ENCODE results near the gene PCSK5.

PCSK5 gene

GRCh38 chr9:76026796-76027195 lies 136.3 kb downstream of the PCSK5 start:
- no peak for TF ChIP-seq CTCF (IDR thresholded peaks at IDR 0.05; ENCODE audit: borderline replicate concordance, control extremely low read depth, extremely low read depth, insufficient read depth, missing control alignments)
- in situ Hi-C loops (cut with MboI; ENCODE audit: low sequenced_read_pairs, unreplicated experiment), result no loop called here
- DNase-seq (ENCODE audit: low spot score), result no peak

DNA sequence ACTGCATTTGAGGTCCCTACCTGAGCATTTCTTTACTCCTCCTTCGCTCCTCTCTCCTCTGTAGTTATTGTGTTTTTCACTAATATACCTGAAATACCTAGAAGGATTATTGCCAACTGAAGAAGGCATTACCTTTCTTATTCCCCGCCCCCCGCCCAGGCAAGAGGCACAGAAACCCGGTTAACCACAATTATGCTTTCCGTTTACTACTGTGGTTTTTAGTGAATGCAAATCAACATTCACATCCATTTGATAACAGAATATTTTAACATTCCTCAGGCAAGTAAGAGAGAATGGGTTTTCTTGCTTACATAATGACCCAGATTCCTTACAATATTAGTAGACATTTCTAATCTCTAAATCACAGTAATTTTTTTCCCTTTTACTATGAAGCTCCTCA lies 136.9 kb downstream of the PCSK5 start:
- DNase-seq (ENCODE audit: low spot score), result no peak
- in situ Hi-C loops (cut with MboI; ENCODE audit: low sequenced_read_pairs, unreplicated experiment), result no loop called here
- no peak for TF ChIP-seq CTCF (IDR thresholded peaks at IDR 0.05; ENCODE audit: borderline replicate concordance, control extremely low read depth, extremely low read depth, insufficient read depth, missing control alignments)

GRCh38 chr9:76027861-76028260 lies 137.4 kb downstream of the PCSK5 start:
- in situ Hi-C loops (cut with MboI; ENCODE audit: low sequenced_read_pairs, unreplicated experiment), result no loop called here
- TF ChIP-seq CTCF (IDR thresholded peaks at IDR 0.05; ENCODE audit: borderline replicate concordance, control extremely low read depth, extremely low read depth, insufficient read depth, missing control alignments), result no peak

DNA sequence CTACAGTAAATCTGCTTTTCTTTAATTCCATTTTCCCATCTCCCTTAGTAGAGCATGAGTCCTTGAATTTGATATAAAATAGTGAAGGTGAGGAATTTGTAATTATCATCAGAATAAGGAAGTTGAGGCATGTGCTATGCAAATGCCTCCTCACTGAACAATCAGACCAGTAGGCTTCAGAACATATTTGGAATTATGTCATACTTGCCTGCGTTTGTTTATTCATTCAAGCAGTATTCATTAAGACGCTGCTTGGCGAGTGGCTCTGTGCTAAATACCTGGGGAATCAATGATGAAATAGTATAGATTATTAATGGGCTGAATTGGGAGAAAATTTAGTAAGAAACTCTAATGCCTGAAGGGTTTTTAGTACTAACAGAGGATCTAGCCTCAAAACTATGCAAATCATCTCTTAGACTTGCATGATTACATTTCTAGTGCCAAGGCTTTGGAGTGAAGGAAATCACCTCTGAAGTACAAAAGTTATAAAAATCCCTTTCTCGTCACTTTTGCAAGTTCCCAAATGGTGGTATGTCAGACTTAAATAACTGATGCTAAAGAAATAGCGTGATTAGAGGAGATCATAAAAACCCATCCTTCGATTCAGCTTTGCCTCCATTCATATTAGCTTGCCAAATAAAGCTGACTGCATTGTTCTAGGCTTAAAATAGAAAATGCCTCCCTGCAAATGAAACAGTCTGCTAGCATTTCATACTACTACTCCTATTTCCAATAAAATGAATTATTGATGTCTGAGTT lies 141.7 kb downstream of the PCSK5 start:
- DNase-seq (ENCODE audit: low spot score), result no peak
- in situ Hi-C loops (cut with MboI; ENCODE audit: low sequenced_read_pairs, unreplicated experiment), result no loop called here
- TF ChIP-seq CTCF (IDR thresholded peaks at IDR 0.05; ENCODE audit: borderline replicate concordance, control extremely low read depth, extremely low read depth, insufficient read depth, missing control alignments), result no peak

More at GRCh38 chr9:76027861-76028260, 137.4 kb downstream of the PCSK5 start:
- DNase-seq (ENCODE audit: low spot score), result no peak

- DNase-seq (ENCODE audit: low spot score), result no peak
- in situ Hi-C loops (cut with MboI; ENCODE audit: low sequenced_read_pairs, unreplicated experiment), result no loop called here
- TF ChIP-seq CTCF (IDR thresholded peaks at IDR 0.05; ENCODE audit: borderline replicate concordance, control extremely low read depth, extremely low read depth, insufficient read depth, missing control alignments), result no peak
Observed at GRCh38 chr9:76032797-76033373, 142.4 kb downstream of the PCSK5 start.

DNA sequence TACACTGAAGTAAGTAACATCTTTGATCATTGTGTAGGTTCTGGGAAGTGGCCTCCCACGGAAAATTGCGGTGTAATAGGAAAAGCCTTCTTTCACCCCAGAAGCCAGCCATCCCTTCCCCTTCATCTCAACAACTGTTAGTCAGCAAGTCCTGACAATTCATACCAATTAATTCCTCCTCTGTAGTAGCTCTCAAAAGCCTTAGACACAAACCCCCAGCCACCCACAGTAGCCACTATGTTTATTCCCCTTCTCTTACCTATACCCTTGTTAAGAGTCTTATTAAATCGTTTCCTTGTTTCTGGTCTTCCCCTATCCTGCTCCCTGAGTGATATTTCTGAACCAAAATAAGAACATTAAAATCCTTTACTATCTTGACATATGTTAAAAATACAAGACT lies 143.6 kb downstream of the PCSK5 start:
- TF ChIP-seq CTCF (IDR thresholded peaks at IDR 0.05; ENCODE audit: borderline replicate concordance, control extremely low read depth, extremely low read depth, insufficient read depth, missing control alignments), result no peak

More for the DNA sequence above, 143.6 kb downstream of the PCSK5 start:
- in situ Hi-C loops (cut with MboI; ENCODE audit: low sequenced_read_pairs, unreplicated experiment), result no loop called here
- DNase-seq (ENCODE audit: low spot score), result no peak

Measured in GM13976 (cell line).